Adipocyte (in vitro differentiated cells): ENCODE results near the gene SLC51A.
"Not testable (repeated sequence)": the region's sequence is repeated elsewhere in the genome, so short reads cannot be mapped to it uniquely, and the experiment has no call there.

Experiments
- DNase-seq: peaks from one replicate; pipeline ENCODE4 v3.0.0-alpha.2; 2015; ENCODE audit warnings: low read depth
- H3K27me3 ChIP-seq: replicated peaks from 2 replicates; pipeline ENCODE4 v1.7.0; 2013; ENCODE audit warnings: mild to moderate bottlenecking, low read length, moderate library complexity; ENCODE audit not compliant: control insufficient read depth, insufficient read depth
- H3K36me3 ChIP-seq: 2 replicates; pipeline ENCODE4 v1.7.0; 2013; ENCODE audit warnings: low read length, mild to moderate bottlenecking, moderate library complexity; ENCODE audit not compliant: control insufficient read depth, insufficient read depth, severe bottlenecking
- H3K4me1 ChIP-seq: 2 replicates; pipeline ENCODE4 v1.7.0; 2013; ENCODE audit warnings: mild to moderate bottlenecking, low read length, moderate library complexity; ENCODE audit not compliant: control insufficient read depth, insufficient read depth
- H3K4me3 ChIP-seq: 2 replicates; pipeline ENCODE4 v1.7.0; 2013; ENCODE audit warnings: mild to moderate bottlenecking, low read length, moderate library complexity
- H3K9ac ChIP-seq: 2 replicates; pipeline ENCODE4 v1.7.0; 2013; ENCODE audit warnings: mild to moderate bottlenecking, low read length, moderate library complexity
- H3K9me3 ChIP-seq: 2 replicates; pipeline ENCODE4 v1.7.0; 2013; ENCODE audit warnings: mild to moderate bottlenecking, low read length, moderate library complexity; ENCODE audit not compliant: control insufficient read depth

The SLC51A gene

DNA sequence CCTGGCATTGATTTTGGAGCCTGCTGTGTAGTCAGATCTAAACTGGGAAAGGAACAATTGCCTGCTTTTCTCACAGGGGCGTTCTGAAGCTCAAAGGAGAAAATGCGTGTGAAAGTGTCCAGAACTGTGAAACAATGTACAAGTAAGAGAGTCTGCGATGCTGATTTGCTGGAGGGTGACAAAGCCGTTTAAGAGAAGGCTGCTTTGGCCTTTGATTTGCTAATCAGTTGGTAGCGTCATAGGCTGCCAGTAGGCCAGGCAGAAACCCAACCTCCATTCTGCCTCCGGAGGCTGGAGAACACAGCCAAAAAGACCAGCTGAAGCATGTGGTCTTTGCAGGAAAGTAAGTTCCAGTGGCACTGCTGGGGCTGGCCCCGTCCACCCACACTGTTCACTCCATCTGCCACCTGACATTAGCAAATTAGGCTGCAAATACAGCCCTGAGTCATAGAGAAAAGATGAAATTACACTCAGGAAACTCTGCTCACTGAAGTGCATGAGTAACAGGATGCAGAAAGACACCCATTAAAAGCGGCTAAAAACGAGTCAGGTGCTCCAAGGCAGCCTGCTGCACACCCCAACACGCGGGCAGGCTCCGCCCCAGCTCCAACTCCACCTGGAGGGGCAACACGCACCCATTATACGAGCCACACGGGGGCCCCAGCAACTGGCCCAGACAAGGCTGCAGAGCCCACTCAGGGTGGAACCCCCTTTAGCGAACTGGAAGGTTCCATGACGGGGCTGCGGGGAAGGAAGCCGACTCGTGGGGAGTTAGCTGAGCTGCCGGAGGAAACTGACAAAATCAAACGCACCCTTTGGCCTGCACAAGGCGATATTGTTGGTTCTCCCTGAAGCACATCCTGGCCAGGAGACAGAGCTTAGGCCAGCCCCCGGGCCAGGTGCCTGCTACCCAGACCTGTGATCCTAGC is 36.7 kb upstream of the SLC51A start:
- DNase-seq: peak; percentile 45
- H3K4me3 ChIP-seq: no peak overlapping the region

DNA sequence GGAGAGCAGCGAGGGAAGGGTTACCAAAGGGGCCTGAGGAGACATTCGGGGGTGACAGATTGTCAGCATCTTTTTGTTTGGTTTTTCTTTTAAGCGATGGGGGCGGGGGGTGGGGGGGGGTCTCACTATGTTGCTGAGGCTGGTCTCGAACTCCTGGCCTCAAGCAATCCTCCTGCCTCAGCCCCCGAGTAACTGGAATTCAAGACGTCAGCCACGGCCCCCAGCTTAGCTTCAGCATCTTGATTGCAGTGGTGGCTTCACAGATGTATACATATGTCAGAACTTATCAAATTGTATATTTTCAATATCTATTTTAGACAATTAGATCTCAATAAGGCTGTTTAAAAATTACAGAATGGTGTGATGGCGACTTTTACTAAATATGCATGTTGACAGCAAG is 36.0 kb upstream of the SLC51A start:
- no peaks in the 10 kb centered on the region for H3K9me3 ChIP-seq
- no peak overlapping the region for H3K9ac ChIP-seq
- no peak for DNase-seq
- peaks cover 14% of the 10 kb centered on the region for H3K4me1 ChIP-seq
- H3K36me3 ChIP-seq: no peaks in the 10 kb centered on the region
- H3K4me3 ChIP-seq: no peak overlapping the region
- no peaks in the 10 kb centered on the region for H3K27me3 ChIP-seq

More for the DNA sequence above, 36.7 kb upstream of the SLC51A start:
- Histone ChIP-seq H3K36me3 (no peaks in the 10 kb centered on the region), H3K9me3 (no peaks in the 10 kb centered on the region), H3K4me1 (peaks cover 14% of the 10 kb centered on the region), H3K27me3 (no peaks in the 10 kb centered on the region), H3K9ac (no peak overlapping the region)

DNA sequence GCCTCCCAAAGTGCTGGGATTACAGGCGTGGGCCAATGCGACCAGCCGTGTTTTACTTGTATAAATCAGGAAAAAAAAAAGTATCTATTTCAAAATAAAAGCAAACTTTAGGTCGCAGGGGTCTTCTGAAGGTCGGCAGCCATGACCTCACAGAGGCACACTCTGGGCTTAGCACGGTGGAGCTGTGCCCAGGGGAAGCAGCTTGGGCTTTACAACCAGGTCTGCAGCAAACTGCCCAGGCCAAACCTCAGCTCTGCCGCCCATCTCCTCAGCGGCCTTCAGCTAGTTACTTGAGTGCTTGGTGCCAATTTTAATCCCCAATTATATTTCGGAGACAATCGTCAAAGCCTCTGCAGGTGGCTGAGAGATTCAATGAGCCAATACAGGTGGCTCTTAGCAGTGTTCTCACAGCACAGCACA is 35.2 kb upstream of the SLC51A start:
- Histone ChIP-seq H3K36me3 (no peaks in the 10 kb centered on the region), H3K27me3 (no peaks in the 10 kb centered on the region), H3K9ac (no peak overlapping the region), H3K4me3 (no peak overlapping the region), H3K9me3 (no peaks in the 10 kb centered on the region), H3K4me1 (peaks cover 14% of the 10 kb centered on the region)
- no peak for DNase-seq

DNA sequence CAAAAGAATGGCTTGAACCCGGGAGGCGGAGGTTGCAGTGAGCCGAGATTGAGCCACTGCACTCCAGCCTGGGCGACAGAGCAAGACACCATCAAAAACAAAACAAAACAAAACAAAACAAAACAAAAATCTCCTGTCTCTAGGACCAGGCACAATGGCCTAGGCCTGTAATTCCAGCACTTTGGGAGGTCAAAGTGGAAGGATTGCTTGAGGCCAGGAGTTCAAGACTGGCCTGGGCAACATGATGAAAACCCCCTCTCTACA is 32.2 kb upstream of the SLC51A start:
- DNase-seq, H3K9ac ChIP-seq, H3K9me3 ChIP-seq, H3K36me3 ChIP-seq, H3K27me3 ChIP-seq, H3K4me3 ChIP-seq, H3K4me1 ChIP-seq: not testable (repeated sequence)

DNA sequence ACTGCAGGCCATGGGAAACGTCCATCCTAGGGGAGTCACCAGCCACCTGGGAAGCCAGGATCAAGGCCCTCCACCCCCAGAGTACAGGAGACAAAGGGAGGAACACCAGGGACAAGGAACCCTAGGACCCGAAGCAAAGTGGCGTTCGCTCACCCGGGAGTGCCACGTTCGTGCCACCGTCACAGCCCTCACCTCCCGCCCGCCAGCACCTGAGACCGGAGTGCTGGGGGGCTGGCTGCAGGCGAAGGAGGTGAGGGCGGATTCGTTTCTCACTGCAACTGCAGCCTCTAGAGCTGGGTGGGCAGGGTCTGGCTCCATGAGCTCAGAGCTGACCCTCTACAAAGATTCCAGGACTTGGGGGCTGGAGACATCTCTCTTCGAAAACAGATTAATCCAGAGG is 31.5 kb upstream of the SLC51A start:
- no peaks in the 10 kb centered on the region for H3K36me3 ChIP-seq
- H3K4me3 ChIP-seq: no peak overlapping the region
- no peak overlapping the region for H3K9ac ChIP-seq
- H3K27me3 ChIP-seq: no peaks in the 10 kb centered on the region
- no peaks in the 10 kb centered on the region for H3K9me3 ChIP-seq
- no peaks in the 10 kb centered on the region for H3K4me1 ChIP-seq
- no peak for DNase-seq

DNA sequence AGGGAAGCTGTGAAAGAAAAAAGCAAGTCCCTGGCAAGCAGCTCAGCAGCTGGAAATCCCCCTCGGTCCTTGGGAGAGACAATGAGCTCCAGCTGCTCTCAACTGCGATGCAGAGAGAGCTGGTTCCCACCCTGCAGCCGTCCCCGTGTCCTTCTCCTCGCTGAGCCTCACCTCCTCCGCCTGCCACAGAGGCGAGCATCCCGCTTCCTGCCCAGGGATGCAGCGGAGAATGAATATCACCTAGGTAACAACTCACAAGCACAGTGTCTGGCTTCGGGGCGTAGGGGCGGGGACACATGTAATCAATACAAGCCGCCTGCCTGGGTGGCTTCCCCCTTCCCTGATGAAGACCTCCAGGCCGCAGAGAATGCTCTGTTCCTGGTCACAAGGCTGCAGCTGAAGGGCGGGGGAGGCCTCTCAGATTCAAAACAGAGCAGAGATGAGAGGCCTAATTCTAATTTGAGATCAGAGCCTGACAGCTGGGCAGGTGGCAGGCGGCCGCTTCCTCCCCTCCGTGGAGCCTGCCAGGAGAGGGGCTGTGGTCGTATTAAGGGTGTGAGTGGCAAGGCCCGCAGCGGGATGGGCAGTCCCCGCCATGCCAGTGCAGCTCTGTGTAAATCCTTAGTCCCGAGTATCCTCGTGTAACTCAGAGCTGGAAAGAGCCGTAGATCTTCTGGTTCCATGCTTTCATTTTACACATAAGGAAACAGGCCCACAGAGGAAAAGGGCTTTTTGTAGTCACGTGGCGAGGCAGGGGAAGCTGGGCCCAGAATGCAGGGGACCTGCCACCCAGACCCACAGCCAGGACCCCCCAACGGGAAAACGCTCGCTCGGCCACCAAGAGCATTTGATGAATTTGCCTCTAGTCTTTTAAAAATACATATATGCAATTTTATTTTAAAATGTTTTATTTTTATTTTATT is 29.4 kb upstream of the SLC51A start:
- no peaks in the 10 kb centered on the region for H3K4me1 ChIP-seq
- H3K27me3 ChIP-seq: no peaks in the 10 kb centered on the region
- H3K36me3 ChIP-seq: no peaks in the 10 kb centered on the region
- H3K9me3 ChIP-seq: no peaks in the 10 kb centered on the region
- DNase-seq: no peak
- no peak overlapping the region for H3K4me3 ChIP-seq
- H3K9ac ChIP-seq: no peak overlapping the region

DNA sequence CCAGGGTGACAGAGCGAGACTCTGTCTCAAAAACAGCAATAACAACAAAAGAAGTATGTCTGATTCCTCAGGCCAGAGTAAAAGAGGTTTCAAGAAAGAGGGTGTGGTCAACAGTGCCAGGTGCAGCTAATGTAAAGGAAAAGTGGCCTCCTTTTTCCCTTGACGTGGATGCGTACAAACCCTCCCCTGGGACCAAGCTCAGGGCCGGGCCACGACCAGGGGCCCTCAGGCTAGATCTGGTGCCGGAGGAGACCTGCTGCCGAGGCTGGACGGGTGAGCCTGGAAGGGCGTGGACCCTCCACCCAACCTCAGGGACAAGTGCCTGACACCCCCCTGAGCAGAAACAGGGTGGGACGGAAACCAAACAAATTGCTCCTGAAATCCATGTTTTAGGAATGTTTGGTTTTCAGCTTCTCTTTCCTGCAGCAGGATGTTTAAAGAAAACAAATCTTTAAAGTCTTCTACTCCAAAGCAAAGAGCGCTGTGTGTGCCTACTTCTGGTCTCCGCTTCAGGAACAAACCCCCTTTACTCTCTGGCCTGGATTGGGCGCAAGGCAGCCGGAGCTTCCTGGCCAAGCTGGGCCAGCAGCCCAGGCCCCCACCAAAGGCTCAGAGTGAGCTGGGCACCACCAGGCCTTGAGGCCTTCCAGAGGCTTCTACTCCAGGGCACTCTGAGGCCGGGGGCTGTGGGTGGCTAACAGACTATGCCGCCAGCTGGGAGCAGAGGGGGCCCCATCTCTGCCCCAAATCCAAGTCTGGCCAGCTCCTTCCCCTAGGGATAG is 26.6 kb upstream of the SLC51A start:
- Histone ChIP-seq H3K4me3 (no peak overlapping the region), H3K9me3 (no peaks in the 10 kb centered on the region), H3K4me1 (peaks cover 9% of the 10 kb centered on the region), H3K36me3 (no peaks in the 10 kb centered on the region), H3K27me3 (no peaks in the 10 kb centered on the region), H3K9ac (no peak overlapping the region)
- DNase-seq: no peak

DNA sequence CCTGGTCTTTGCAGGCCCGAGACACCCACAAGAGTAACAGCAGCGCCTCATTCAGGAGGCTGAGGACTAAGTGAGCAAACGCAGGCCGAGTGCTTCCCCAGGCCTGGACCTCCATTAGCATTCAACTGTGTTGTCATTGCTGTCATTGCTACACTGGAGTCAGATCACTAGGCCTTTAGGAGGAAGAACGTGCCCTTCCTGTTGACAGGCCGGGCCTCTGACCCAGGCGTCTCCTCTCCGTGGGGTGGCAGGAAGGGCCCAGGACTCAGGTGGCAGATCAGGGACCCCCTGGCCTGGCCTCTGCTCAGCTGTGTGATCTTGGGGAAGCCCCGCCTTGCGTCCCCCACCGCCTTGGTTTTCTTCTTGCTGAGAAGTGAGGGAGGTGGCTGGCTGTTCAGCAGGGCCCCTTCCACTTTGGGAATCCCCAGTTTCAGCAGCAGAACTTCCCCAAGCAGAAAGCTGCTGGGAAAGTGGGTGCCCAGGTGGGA is 24.3 kb upstream of the SLC51A start:
- H3K27me3 ChIP-seq: no peaks in the 10 kb centered on the region
- H3K4me3 ChIP-seq: no peak overlapping the region
- DNase-seq: no peak
- no peak overlapping the region for H3K9ac ChIP-seq
- H3K36me3 ChIP-seq: no peaks in the 10 kb centered on the region
- peaks cover 9% of the 10 kb centered on the region for H3K4me1 ChIP-seq
- no peaks in the 10 kb centered on the region for H3K9me3 ChIP-seq

DNA sequence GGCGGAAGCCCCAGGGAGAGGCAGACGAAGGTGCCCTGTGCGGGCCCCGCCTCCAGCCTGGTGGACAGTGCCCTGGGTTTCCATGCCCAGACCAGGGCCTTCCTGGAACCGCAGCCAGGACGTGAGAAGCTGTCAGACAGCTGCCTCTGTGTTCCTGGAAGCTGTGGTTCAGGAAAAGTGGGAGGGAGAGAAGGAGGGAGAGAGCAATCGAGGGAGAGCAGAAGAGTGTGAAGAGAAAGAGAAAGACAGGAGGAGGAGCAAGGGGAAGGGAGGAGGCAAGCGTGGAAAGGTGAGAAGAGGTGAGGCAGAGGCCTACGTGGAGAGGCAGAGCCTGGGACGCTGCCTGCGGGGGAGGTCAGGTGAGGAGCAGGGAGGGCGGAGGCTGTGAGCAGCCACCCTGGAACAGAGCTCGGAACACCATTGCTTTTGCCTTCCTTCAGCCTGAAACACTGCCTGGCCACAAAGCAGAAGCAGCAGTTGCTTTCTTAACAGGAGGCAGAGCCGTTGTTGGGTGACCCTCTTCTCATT is 23.7 kb upstream of the SLC51A start:
- DNase-seq: no peak
- H3K9me3 ChIP-seq: no peaks in the 10 kb centered on the region

DNA sequence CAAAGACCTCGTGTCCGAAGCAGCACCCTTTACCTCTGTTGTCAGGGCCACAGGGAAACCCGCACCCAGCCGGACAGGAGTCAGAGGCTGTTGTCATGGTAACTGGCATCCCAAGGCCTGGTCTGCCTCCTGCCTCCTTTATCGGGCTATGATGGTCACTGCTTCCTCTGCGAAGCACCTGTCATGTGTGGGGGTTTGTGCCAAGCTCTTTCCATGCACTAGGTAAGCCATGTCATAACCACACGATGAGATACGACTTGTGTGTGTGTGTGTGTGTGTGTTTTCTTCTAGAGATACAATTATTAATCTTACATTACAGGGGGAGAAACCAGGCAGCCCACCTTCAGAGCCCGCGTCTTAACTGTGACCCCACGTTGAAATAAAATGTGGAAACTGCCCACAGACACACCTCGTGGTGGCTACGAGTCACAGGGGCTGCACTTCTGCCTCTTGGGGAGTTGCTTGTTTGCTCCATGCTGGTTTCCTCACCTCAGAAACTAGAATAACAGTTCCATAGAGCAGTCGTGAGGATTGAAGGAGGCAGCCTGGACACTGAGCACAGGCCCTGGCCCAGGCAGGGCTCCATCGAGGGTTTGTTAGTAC is 23.1 kb upstream of the SLC51A start:
- Histone ChIP-seq H3K9me3 (no peaks in the 10 kb centered on the region), H3K9ac (no peak overlapping the region), H3K4me1 (peaks cover 9% of the 10 kb centered on the region), H3K4me3 (no peak overlapping the region), H3K27me3 (no peaks in the 10 kb centered on the region), H3K36me3 (no peaks in the 10 kb centered on the region)
- DNase-seq: no peak

More for the DNA sequence above, 23.7 kb upstream of the SLC51A start:
- no peaks in the 10 kb centered on the region for H3K36me3 ChIP-seq
- peaks cover 9% of the 10 kb centered on the region for H3K4me1 ChIP-seq
- H3K9ac ChIP-seq: no peak overlapping the region
- H3K4me3 ChIP-seq: no peak overlapping the region
- no peaks in the 10 kb centered on the region for H3K27me3 ChIP-seq
